HEK293 (cell line): ENCODE results near the gene COMMD3.
A peak's percentile ranks its signal among the peaks of the same experiment; 100 is the strongest.

Experiments
- BCL11A ChIP-seq: fragments of 450-650 bp; formaldehyde crosslinking; IDR thresholded peaks from 2 replicates; pipeline ENCODE4 v1.5.1; 2016; ENCODE audit warnings: low read depth, missing biosample characterization, missing genetic modification characterization
- BCL11B ChIP-seq: fragments of 450-650 bp; formaldehyde crosslinking; IDR thresholded peaks from 2 replicates; pipeline ENCODE4 v1.5.1; 2016; ENCODE audit warnings: low read depth, missing biosample characterization, missing genetic modification characterization
- FEZF1 ChIP-seq: fragments of 450-650 bp; formaldehyde crosslinking; IDR thresholded peaks from 2 replicates; pipeline ENCODE4 v1.5.1; 2016; ENCODE audit warnings: missing biosample characterization, missing genetic modification characterization
- KLF10 ChIP-seq: fragments of 450-650 bp; IDR thresholded peaks from 2 replicates; pipeline ENCODE4 v1.5.1; 2018; ENCODE audit warnings: missing biosample characterization, mild to moderate bottlenecking, missing genetic modification characterization
- KLF8 ChIP-seq: fragments of 450-650 bp; formaldehyde crosslinking; IDR thresholded peaks from 2 replicates; pipeline ENCODE4 v1.5.1; 2016; ENCODE audit warnings: missing biosample characterization, missing genetic modification characterization
- RBAK ChIP-seq: fragments of 450-650 bp; formaldehyde crosslinking; IDR thresholded peaks from 2 replicates; pipeline ENCODE4 v1.5.1; 2016; ENCODE audit warnings: missing biosample characterization, missing genetic modification characterization
- SCRT2 ChIP-seq: fragments of 450-650 bp; formaldehyde crosslinking; IDR thresholded peaks from 2 replicates; pipeline ENCODE4 v1.5.1; 2016; ENCODE audit warnings: missing biosample characterization, missing genetic modification characterization
- WT1 ChIP-seq: fragments of 450-650 bp; formaldehyde crosslinking; IDR thresholded peaks from 2 replicates; pipeline ENCODE4 v1.5.1; 2016; ENCODE audit warnings: missing biosample characterization, missing genetic modification characterization
- ZBTB8A ChIP-seq: fragments of 450-650 bp; formaldehyde crosslinking; IDR thresholded peaks from 2 replicates; pipeline ENCODE4 v1.5.1; 2016; ENCODE audit warnings: missing biosample characterization, missing genetic modification characterization
- ZNF10 ChIP-seq: fragments of 450-650 bp; formaldehyde crosslinking; IDR thresholded peaks from 2 replicates; pipeline ENCODE4 v1.5.1; 2017; ENCODE audit warnings: missing biosample characterization, missing genetic modification characterization
- ZNF202 ChIP-seq: fragments of 450-650 bp; formaldehyde crosslinking; IDR thresholded peaks from 2 replicates; pipeline ENCODE4 v1.5.1; 2016; ENCODE audit warnings: missing biosample characterization, missing genetic modification characterization, borderline replicate concordance
- ZNF23 ChIP-seq: fragments of 450-650 bp; formaldehyde crosslinking; IDR thresholded peaks from 2 replicates; pipeline ENCODE4 v1.5.1; 2016; ENCODE audit warnings: missing biosample characterization, missing genetic modification characterization, borderline replicate concordance
- ZNF354C ChIP-seq: fragments of 450-650 bp; formaldehyde crosslinking; IDR thresholded peaks from 2 replicates; pipeline ENCODE4 v1.5.1; 2016; ENCODE audit warnings: missing biosample characterization, missing genetic modification characterization, low read depth, borderline replicate concordance
- ZNF394 ChIP-seq: fragments of 450-650 bp; formaldehyde crosslinking; IDR thresholded peaks from 2 replicates; pipeline ENCODE4 v1.5.1; 2016; ENCODE audit warnings: missing biosample characterization, missing genetic modification characterization, mild to moderate bottlenecking, moderate library complexity, borderline replicate concordance
- ZNF423 ChIP-seq: fragments of 450-650 bp; formaldehyde crosslinking; IDR thresholded peaks from 2 replicates; pipeline ENCODE4 v1.5.1; 2016; ENCODE audit warnings: missing biosample characterization, missing genetic modification characterization
- ZNF426 ChIP-seq: fragments of 450-650 bp; formaldehyde crosslinking; IDR thresholded peaks from 2 replicates; pipeline ENCODE4 v1.5.1; 2017; ENCODE audit warnings: missing biosample characterization, missing genetic modification characterization, mild to moderate bottlenecking, inconsistent platforms, moderate library complexity
- ZNF433 ChIP-seq: fragments of 450-650 bp; formaldehyde crosslinking; IDR thresholded peaks from 2 replicates; pipeline ENCODE4 v1.5.1; 2016; ENCODE audit warnings: missing biosample characterization, missing genetic modification characterization, low read depth
- ZNF501 ChIP-seq: fragments of 450-650 bp; formaldehyde crosslinking; IDR thresholded peaks from 2 replicates; pipeline ENCODE4 v1.5.1; 2016; ENCODE audit warnings: missing biosample characterization, missing genetic modification characterization
- ZNF530 ChIP-seq: fragments of 450-650 bp; formaldehyde crosslinking; IDR thresholded peaks from 2 replicates; pipeline ENCODE4 v1.5.1; 2016; ENCODE audit warnings: low read depth, missing biosample characterization, missing genetic modification characterization
- ZNF560 ChIP-seq: fragments of 450-650 bp; formaldehyde crosslinking; IDR thresholded peaks from 2 replicates; pipeline ENCODE4 v1.5.1; 2017; ENCODE audit warnings: missing biosample characterization, missing genetic modification characterization, borderline replicate concordance
- ZNF623 ChIP-seq: fragments of 450-650 bp; formaldehyde crosslinking; IDR thresholded peaks from 2 replicates; pipeline ENCODE4 v1.5.1; 2016; ENCODE audit warnings: missing biosample characterization, missing genetic modification characterization
- ZNF626 ChIP-seq: fragments of 450-650 bp; sonication (Bioruptor Pico); formaldehyde crosslinking; IDR thresholded peaks from 2 replicates; pipeline ENCODE4 v1.5.1; 2018; ENCODE audit warnings: missing biosample characterization, missing genetic modification characterization, inconsistent platforms
- ZNF654 ChIP-seq: fragments of 450-650 bp; formaldehyde crosslinking; IDR thresholded peaks from 2 replicates; pipeline ENCODE4 v1.5.1; 2016; ENCODE audit warnings: low read depth, missing biosample characterization, missing genetic modification characterization
- ZNF791 ChIP-seq: fragments of 450-650 bp; formaldehyde crosslinking; IDR thresholded peaks from 2 replicates; pipeline ENCODE4 v1.5.1; 2016; ENCODE audit warnings: missing biosample characterization, missing genetic modification characterization
- ZNF843 ChIP-seq: fragments of 450-650 bp; formaldehyde crosslinking; IDR thresholded peaks from 2 replicates; pipeline ENCODE4 v1.5.1; 2016; ENCODE audit warnings: missing biosample characterization, missing genetic modification characterization
- ZXDB ChIP-seq: fragments of 450-650 bp; formaldehyde crosslinking; IDR thresholded peaks from 2 replicates; pipeline ENCODE4 v1.5.1; 2016; ENCODE audit warnings: missing biosample characterization, missing genetic modification characterization
- TF ChIP-seq, protein P1 (sequence below): sonication (generic); formaldehyde crosslinking; IDR thresholded peaks from 2 replicates; pipeline ENCODE4 v1.8.1; 2022; ENCODE audit warnings: mild to moderate bottlenecking, moderate library complexity, missing genetic modification reagents
- TF ChIP-seq, protein P2 (sequence below): fragments of 450-650 bp; formaldehyde crosslinking; IDR thresholded peaks from 2 replicates; pipeline ENCODE4 v1.5.1; 2016; ENCODE audit warnings: missing biosample characterization, missing genetic modification characterization, borderline replicate concordance
- TF ChIP-seq, protein P3 (sequence below): fragments of 450-650 bp; IDR thresholded peaks from 2 replicates; pipeline ENCODE4 v1.5.1; 2018; ENCODE audit warnings: missing biosample characterization, mild to moderate bottlenecking, missing genetic modification characterization
- TF ChIP-seq, protein P4 (sequence below): fragments of 450-650 bp; formaldehyde crosslinking; IDR thresholded peaks from 2 replicates; pipeline ENCODE4 v1.5.1; 2017; ENCODE audit warnings: missing biosample characterization, missing genetic modification characterization
- TF ChIP-seq, protein P5 (sequence below): fragments of 450-650 bp; formaldehyde crosslinking; conservative IDR thresholded peaks from 2 replicates; pipeline ENCODE4 v1.5.1; 2016; ENCODE audit warnings: low read depth, missing biosample characterization, missing genetic modification characterization

The COMMD3 gene

DNA sequence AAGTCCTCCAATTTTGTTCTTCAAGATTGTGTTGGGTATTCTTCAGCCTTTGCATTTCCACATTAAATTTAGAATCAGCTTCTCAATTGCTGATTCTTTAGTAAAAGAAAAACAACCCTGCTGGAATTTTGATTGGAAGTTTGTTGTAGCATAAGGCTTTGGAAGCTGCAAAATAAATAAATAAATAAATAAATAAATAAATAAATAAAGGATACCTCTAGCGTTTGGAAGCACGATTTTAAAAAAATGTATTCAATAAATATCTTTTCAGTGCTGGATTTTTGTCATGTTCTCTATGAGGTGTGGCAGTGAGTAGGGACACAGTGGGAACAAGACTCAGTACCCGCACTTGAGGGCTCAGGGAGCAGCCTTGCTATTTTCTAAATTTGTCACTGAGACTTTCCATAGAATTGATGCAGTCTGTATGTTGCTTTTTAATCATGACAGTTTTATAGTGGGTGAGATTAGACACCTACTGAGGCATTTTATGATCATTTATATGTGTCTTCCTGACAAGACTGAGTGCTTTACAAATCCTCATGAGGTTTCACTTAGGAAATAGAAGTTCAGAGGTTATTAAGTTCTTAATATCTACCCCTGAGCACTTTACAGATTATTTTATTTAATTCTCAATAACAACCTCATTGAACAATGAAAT is 22.3 kb upstream of the COMMD3 start (continued):
- TF ChIP-seq, protein P1, sequence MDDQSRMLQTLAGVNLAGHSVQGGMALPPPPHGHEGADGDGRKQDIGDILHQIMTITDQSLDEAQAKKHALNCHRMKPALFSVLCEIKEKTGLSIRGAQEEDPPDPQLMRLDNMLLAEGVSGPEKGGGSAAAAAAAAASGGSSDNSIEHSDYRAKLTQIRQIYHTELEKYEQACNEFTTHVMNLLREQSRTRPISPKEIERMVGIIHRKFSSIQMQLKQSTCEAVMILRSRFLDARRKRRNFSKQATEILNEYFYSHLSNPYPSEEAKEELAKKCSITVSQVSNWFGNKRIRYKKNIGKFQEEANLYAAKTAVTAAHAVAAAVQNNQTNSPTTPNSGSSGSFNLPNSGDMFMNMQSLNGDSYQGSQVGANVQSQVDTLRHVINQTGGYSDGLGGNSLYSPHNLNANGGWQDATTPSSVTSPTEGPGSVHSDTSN (CRISPR knock-in tag), result no peak
- TF ChIP-seq KLF10 (tag by site-specific recombination) (0 out of 2 replicates have a peak, but pooled peaks have one; percentile 16), ZNF501 (tag by site-specific recombination) (peak; percentile 69; the same call in 1 of the 2 replicates), ZNF202 (tag by site-specific recombination) (peak; percentile 80), ZNF626 (no peak), ZNF433 (tag by site-specific recombination) (peak; percentile 78; the same call in 1 of the 2 replicates), RBAK (tag by site-specific recombination) (0 out of 2 replicates have a peak, but pooled peaks have one; percentile 31), ZNF530 (tag by site-specific recombination) (0 out of 2 replicates have a peak, but pooled peaks have one; percentile 70), ZNF423 (tag by site-specific recombination) (no peak), BCL11A (no peak), ZBTB8A (tag by site-specific recombination) (peak; percentile 86), FEZF1 (tag by site-specific recombination) (peak; percentile 61), ZNF354C (tag by site-specific recombination) (peak; percentile 74; the same call in 1 of the 2 replicates), ZNF10 (tag by site-specific recombination) (no peak), ZNF623 (tag by site-specific recombination) (peak; percentile 80), WT1 (tag by site-specific recombination) (peak; percentile 46; the same call in 1 of the 2 replicates), BCL11B (tag by site-specific recombination) (peak; percentile 47; the same call in 1 of the 2 replicates), ZNF23 (tag by site-specific recombination) (no peak), ZNF394 (tag by site-specific recombination) (peak; percentile 95), ZNF560 (tag by site-specific recombination) (peak; percentile 62; the same call in 1 of the 2 replicates), ZNF426 (tag by site-specific recombination) (peak; percentile 98), ZNF654 (peak; percentile 39), SCRT2 (tag by site-specific recombination) (no peak), ZXDB (tag by site-specific recombination) (peak; percentile 69), KLF8 (tag by site-specific recombination) (no peak), ZNF791 (tag by site-specific recombination) (0 out of 2 replicates have a peak, but pooled peaks have one; percentile 25), ZNF843 (peak; percentile 82)
- TF ChIP-seq, protein P2, sequence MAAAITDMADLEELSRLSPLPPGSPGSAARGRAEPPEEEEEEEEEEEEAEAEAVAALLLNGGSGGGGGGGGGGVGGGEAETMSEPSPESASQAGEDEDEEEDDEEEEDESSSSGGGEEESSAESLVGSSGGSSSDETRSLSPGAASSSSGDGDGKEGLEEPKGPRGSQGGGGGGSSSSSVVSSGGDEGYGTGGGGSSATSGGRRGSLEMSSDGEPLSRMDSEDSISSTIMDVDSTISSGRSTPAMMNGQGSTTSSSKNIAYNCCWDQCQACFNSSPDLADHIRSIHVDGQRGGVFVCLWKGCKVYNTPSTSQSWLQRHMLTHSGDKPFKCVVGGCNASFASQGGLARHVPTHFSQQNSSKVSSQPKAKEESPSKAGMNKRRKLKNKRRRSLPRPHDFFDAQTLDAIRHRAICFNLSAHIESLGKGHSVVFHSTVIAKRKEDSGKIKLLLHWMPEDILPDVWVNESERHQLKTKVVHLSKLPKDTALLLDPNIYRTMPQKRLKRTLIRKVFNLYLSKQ (tag by site-specific recombination), result 0 out of 2 replicates have a peak, but pooled peaks have one; percentile 74
- TF ChIP-seq, protein P3, sequence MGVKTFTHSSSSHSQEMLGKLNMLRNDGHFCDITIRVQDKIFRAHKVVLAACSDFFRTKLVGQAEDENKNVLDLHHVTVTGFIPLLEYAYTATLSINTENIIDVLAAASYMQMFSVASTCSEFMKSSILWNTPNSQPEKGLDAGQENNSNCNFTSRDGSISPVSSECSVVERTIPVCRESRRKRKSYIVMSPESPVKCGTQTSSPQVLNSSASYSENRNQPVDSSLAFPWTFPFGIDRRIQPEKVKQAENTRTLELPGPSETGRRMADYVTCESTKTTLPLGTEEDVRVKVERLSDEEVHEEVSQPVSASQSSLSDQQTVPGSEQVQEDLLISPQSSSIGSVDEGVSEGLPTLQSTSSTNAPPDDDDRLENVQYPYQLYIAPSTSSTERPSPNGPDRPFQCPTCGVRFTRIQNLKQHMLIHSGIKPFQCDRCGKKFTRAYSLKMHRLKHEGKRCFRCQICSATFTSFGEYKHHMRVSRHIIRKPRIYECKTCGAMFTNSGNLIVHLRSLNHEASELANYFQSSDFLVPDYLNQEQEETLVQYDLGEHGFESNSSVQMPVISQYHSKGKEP (tag by site-specific recombination), result 0 out of 2 replicates have a peak, but pooled peaks have one; percentile 43
- TF ChIP-seq, protein P4, sequence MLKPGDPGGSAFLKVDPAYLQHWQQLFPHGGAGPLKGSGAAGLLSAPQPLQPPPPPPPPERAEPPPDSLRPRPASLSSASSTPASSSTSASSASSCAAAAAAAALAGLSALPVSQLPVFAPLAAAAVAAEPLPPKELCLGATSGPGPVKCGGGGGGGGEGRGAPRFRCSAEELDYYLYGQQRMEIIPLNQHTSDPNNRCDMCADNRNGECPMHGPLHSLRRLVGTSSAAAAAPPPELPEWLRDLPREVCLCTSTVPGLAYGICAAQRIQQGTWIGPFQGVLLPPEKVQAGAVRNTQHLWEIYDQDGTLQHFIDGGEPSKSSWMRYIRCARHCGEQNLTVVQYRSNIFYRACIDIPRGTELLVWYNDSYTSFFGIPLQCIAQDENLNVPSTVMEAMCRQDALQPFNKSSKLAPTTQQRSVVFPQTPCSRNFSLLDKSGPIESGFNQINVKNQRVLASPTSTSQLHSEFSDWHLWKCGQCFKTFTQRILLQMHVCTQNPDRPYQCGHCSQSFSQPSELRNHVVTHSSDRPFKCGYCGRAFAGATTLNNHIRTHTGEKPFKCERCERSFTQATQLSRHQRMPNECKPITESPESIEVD (tag by site-specific recombination), result peak; percentile 59
- TF ChIP-seq, protein P5, sequence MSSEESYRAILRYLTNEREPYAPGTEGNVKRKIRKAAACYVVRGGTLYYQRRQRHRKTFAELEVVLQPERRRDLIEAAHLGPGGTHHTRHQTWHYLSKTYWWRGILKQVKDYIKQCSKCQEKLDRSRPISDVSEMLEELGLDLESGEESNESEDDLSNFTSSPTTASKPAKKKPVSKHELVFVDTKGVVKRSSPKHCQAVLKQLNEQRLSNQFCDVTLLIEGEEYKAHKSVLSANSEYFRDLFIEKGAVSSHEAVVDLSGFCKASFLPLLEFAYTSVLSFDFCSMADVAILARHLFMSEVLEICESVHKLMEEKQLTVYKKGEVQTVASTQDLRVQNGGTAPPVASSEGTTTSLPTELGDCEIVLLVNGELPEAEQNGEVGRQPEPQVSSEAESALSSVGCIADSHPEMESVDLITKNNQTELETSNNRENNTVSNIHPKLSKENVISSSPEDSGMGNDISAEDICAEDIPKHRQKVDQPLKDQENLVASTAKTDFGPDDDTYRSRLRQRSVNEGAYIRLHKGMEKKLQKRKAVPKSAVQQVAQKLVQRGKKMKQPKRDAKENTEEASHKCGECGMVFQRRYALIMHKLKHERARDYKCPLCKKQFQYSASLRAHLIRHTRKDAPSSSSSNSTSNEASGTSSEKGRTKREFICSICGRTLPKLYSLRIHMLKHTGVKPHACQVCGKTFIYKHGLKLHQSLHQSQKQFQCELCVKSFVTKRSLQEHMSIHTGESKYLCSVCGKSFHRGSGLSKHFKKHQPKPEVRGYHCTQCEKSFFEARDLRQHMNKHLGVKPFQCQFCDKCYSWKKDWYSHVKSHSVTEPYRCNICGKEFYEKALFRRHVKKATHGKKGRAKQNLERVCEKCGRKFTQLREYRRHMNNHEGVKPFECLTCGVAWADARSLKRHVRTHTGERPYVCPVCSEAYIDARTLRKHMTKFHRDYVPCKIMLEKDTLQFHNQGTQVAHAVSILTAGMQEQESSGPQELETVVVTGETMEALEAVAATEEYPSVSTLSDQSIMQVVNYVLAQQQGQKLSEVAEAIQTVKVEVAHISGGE (tag by site-specific recombination), result peak; percentile 84
